Fibroblast of mammary gland (primary cell): ENCODE measurements around the gene JAZF1.

Source experiments
- DNase-seq: peaks from one replicate; pipeline ENCODE4 v3.0.0-alpha.2; 2010; ENCODE audit warnings: low read depth
- H3K4me3 ChIP-seq: 2 replicates; pipeline ENCODE4 v1.5.1; 2011; ENCODE audit warnings: low read depth, mild to moderate bottlenecking, low read length, moderate library complexity; ENCODE audit not compliant: control insufficient read depth
- CTCF ChIP-seq: conservative IDR thresholded peaks from 2 replicates; pipeline ENCODE4 v1.5.1; 2011; ENCODE audit warnings: low read depth, low read length, inconsistent platforms; ENCODE audit not compliant: control insufficient read depth, insufficient read depth

The JAZF1 gene

DNA sequence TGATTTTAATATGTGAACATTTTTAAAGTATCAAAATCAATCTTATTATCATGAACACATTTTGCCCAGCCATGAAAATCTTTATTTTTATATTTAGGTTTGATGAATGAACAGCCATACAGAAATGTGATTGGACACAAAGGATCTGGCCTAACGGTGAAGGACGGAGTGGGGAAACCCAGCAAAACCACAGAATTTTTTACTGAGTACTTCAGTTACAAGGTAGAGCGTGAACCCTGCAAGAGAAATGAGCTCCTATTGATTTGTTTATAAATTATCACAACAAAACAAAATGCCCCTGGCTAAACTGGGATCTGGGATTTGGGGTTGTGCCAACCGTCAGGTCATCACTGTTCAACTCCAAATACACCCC, 118.8 kb downstream of the JAZF1 start:
- DNase-seq, result no peak
- no peak overlapping the region for H3K4me3 ChIP-seq
- no peak for TF ChIP-seq CTCF

- no peak overlapping the region for H3K4me3 ChIP-seq
- TF ChIP-seq CTCF, result no peak
- no peak for DNase-seq
Observed at GRCh38 chr7:28060371-28060950, 120.1 kb downstream of the JAZF1 start.

DNA sequence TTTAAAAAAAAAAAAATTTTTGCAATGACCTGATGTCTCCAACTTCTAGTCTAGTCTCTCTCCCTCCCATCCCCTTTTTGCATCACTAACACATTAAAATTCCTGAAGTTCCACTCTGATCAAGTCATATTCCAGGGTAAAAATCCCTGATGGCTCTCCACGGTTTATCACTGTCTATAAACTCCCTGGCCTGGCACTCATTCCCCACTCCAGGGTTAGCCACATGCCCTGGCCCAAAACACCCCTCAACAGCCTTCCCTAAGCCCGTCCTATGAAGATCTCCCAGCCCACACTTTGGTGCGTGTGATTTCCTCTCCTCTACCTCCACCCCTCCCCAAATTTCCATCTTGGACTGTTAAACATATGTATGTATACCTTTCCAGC, 125.4 kb downstream of the JAZF1 start:
- no peak for DNase-seq

GRCh38 chr7:28054531-28055160, 125.9 kb downstream of the JAZF1 start:
- no peak for DNase-seq
- H3K4me3 ChIP-seq, result no peak overlapping the region
- no peak for TF ChIP-seq CTCF

More for the DNA sequence above, 125.4 kb downstream of the JAZF1 start:
- no peak overlapping the region for H3K4me3 ChIP-seq
- no peak for TF ChIP-seq CTCF

- TF ChIP-seq CTCF, result no peak
- peak; percentile 88 for DNase-seq
- no peak overlapping the region for H3K4me3 ChIP-seq
Observed at GRCh38 chr7:28052933-28053332, 127.7 kb downstream of the JAZF1 start.

- H3K4me3 ChIP-seq, result no peak overlapping the region
- TF ChIP-seq CTCF, result no peak
- no peak for DNase-seq
Observed at GRCh38 chr7:28048694-28049093, 131.9 kb downstream of the JAZF1 start.
